ENCODE results near the gene SHC4.
"Not testable (repeated sequence)": the region's sequence is repeated elsewhere in the genome, so short reads cannot be mapped to it uniquely, and the experiment has no call there.

Gene SHC4

DNA sequence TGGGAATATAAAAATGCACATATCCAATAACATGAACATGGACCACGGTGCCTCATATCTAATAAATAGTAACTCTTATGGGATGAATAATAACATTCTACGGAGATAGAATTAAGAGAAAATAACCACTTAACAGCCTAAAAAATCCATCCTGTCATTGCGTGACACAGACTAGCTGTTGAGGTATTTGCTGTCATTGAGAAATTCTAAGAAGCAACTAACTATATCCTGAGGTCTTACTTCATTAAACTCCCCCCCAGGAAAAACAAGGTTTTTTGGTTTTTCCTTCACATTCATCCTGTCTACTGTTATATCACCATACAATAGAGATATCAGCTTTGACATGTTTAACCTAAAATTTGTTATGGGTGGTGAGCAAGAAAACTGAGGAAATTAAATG lies 167.2 kb downstream of the SHC4 start:
- DNase-seq (ENCODE audit: low read depth), result no peak

DNA sequence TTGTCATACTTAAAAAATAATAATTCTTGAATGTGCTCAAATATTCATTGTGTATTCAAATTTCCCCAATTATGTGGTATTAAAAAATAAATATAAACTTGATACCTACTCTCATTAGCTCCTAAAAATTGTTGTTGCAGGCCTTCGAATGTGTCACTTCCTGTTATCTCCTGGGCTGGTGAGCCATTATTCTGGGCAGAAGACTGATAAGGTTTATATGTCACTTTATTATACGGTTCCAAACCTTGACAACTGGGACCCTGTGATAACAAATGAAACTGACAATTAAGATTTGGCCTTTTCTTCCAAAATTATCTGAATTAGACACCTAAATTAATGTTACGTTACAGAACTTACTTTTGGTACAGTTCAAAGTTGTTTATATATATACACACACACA lies 167.8 kb downstream of the SHC4 start:
- DNase-seq (ENCODE audit: low read depth), result no peak

DNA sequence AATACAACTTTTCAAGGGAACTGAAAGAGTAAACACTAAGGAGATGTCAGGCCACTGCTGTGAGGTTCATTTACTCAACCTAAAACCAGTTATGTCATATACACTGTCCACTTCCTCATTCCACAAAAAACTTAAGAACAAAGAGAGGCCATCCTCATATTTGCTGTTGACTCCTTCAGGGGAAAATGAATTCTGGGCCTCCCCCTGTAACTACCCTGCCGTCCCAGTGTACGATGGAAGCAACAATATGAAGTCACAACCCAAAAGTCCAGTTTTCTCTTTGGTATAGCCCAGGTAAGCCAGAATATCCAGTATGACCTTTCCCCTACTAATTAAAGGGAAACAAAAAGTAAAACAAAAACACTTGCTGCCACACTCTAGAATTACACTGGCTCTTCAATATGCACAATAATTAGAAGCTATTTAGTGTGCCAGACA lies 169.0 kb downstream of the SHC4 start:
- DNase-seq (ENCODE audit: low read depth), result no peak

DNA sequence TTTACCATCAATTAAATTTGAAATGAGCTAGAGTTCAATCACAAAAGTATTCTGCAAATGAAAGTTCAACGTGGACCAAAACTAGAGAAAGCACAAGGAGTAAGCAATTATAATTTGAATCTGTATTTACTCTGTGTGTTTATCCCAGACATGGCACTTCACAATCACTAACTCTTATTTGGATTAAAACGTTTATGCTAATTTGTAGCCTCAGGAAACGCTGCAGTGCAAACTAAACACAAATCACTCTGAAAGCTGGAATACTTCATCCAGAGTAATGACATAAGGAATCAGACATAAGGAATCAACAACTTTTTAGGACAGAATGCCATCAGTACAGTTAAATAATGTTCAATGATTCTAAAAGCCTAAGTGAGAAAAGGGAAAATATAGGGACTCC lies 171.3 kb downstream of the SHC4 start:
- DNase-seq (ENCODE audit: low read depth), result no peak

DNA sequence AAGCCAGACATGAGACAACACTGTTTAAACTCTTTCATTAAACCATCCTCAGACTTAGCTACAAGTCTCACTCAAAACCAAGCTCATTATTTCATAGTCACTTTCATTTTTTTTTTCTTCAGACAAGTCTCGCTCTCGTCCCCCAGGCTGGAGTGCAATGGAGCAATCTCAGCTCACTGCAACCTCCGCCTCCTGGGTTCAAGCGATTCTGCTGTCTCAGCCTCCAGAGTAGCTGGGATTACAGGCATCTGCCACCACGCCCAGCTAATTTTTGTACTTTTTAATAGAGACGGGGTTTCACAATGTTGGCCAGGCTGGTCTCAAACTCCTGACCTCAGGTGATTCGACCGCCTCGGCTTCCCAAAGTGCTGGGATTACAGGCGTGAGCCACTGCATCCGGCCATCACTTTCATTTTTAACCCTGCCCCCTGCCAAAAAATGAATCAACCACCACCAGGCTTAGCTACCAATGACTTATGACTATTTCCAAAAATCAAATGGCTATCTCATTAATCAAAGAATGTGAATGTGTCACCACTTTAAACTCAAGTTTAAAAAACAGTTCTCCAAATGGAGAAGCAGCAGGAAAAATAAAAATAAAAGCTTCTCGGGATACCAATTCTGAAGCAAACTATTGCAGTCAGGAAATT lies 173.1 kb downstream of the SHC4 start:
- DNase-seq (ENCODE audit: low read depth), result not testable (repeated sequence)

DNA sequence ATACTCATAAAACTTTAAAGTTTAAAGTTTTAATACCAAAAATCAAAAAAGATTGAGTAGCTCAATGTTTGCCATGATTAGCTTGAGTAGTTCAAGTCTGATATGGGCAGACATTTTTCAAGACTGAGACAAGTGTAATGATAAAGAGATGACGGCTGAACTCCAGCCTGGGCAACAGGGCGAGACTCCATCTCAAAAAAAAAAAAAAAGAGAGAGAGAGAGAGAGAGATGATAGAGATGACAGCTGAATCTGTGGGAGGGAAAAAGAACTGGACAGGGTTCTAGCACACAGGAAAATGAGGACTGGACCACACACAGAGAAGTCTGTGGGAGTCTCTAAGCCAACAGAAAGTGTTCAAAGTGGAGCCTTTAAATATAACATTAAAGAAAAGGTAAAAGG lies 178.0 kb downstream of the SHC4 start:
- no peak for DNase-seq (ENCODE audit: low read depth)

DNA sequence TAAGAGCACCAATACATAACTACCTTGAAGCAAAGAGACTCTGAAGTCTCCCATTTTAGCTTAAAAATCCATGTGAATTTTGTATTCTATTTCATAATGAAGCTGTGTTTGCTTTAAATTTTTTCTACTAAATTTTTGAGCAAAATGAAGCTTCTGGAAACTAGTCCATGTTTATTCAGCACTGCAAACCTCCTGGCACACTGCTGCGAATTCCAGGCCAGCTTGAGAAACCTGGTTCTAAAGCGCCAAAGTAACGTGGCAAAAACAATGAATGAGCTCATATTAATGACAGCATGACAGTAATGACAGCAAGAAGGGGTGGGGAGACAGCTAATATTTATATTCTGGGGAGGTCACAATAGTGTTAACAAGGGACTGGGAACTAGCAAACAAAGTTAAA lies 178.5 kb downstream of the SHC4 start:
- no peak for DNase-seq (ENCODE audit: low read depth)

DNA sequence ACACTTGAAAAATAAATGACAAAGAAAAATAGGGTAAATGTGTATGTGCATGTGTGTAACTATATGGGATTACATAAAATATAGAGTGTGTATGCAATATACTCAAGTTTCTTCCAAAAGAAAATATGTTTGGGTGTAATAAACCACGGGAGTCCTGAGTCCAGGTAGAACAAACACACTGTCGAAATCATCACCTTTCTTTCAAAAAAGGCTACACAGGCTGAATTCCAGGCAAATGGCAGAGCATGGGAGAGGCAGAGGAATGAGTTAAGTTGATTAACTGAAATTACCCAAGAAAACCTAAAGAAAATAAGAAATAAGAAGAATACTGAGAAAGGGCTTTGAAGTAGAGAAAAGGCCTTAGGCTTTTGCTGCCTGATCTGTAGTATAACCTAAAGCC lies 179.0 kb downstream of the SHC4 start:
- no peak for DNase-seq (ENCODE audit: low read depth)

DNA sequence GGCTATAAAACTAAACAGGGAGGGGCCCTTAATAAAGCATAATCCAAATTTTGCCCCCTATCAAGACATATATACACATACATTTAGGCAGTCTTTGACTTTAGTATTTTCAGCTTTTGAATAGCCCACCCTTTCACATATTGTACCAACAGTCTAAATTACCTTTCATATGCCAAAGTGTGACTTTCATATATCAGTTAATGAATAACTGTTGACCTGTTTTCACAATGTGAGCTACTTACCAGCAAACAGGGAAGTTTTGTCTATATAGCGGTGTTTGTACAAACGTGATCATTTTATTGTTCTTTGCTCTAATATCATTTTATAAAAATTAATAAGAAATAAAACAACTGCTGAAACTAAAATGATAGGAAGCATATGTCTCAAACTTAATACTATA lies 180.8 kb downstream of the SHC4 start:
- no peak for DNase-seq (ENCODE audit: low read depth)

DNA sequence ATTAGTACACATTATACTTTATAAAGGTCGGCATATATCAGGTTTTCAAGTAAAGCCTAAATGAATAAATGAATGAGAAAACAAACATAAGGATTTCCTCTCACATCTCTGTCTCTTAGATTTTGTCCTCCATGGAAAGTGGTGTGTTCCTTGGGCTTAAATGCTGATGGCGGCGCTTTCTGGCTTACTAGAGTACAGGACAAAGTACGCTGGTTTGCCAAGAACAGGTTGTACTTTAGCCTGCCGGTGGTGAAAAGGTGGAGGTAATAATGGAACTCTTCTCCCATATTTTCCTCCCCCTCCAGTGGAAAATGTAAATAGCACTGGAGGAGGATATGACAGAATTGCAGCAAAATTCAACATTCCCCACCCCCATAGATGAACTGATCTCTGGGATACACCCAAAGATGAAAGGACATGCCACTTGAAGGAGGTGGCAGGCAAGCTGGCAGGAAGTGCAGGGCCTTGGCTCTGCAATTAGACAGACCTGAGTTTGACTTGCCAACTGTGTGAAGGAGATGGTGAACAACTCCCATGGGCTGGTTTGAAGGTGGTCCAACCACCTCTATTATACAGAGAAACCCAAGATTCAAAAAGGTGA lies 182.1 kb downstream of the SHC4 start:
- no peak for DNase-seq (ENCODE audit: low read depth)

DNA sequence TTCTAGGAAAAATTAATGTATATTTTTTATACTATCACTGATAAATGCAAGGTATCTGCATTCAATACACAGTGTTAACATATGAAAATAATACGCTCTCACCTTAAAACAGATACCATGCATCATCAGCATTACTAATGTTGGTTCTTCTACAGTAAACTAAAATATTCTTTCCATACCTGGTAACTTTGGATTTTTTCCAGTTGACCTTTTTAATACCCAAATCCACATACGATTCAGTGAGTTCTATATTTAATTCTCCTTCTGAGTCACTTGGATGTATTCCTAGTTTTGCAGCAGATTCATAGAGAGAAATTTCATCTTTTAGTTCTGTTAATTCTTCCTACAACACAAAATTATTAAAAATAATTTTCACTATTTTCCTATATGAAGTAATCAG lies 182.7 kb downstream of the SHC4 start:
- DNase-seq (ENCODE audit: low read depth), result no peak

DNA sequence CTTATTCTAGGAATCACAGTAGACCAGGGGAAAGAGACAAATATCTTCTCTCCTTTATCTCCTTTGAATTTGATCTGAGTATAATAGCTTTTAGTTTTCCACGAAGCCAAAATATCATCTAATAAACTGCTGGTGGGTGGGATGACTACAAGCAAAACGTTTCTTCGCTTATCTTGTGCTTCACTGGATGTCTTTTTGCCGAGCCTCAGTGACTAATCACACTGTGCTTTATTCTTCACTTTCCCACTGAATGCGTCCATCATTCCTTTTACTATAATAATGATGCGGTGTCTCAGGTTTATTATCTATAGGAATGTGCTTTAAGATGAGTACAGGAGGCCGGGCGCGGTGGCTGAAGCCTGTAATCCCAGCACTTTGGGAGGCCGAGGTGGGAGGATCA lies 185.4 kb downstream of the SHC4 start:
- DNase-seq (ENCODE audit: low read depth), result no peak

DNA sequence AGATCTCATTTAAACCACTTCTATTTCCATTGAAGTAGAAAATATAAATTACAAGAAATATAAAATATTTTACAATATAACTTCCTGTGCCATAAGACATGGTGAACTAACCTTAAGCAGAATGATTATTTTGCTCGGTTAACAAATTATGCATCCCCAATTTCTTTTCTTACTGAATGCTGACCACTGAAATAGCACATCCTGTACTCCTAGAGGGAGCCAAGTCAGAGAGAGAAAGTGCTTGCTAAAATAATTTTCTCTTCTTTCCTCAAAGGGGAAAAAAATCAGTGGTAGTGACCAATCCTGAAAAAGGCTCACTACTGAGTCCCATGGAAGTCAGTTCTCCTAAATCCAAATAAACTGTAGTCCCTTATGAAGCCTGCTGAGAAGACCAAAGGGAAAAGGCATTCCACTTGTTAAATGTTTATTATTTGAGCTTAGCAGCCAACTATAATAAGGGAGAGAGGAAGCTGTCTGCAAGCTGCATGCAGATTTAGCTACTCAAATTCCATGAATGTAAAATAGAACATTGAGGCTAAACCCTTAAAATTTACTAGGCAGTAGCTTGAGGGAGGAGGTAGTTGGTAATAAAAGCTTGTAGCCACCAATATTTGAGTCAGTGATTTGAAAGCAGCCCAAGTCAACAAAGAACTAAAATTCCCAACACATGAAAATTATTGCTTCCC lies 185.9 kb downstream of the SHC4 start:
- no peak for DNase-seq (ENCODE audit: low read depth)

DNA sequence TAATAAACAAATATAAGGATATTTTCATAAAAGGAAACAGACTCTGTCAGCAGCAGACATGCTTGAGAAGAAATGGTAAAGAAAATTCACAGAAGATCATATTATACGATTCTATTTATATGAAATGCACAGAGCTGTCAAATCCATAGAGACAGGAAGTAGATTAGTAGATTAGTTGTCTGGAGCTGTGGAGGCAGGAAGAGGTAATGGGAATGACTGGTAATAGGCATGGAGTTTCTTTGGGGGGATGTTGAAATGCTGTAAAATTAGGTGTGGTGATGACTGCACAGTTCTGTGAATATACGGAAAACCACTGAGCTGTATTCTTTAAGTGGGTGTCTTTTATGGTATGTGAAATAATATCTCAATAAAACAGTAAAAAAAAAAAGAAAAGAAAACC lies 188.2 kb downstream of the SHC4 start:
- DNase-seq (ENCODE audit: low read depth), result no peak

DNA sequence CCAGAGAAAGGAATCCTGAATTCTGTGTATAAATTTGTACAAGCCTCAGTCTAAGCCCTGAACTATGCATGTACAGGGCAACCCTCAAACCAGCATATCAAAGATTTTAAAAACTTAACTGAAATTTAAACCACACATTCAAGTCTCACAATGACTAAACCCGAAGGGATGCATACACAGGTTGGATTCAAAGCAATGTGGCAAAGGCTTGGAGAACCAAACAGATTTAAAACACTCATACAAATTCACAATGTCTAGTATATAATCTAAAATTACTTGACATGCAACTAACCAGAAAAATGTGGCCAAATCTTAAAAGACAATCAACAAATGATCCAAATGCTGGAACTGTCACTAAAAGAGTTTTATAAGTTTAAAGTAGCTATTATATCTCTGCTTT lies 189.2 kb downstream of the SHC4 start:
- no peak for DNase-seq (ENCODE audit: low read depth)

Data from stimulated activated CD8-positive, alpha-beta memory T cell treated with anti-CD3 and anti-CD28 coated beads, Interleukin-4, amount 100 ng/mL, for 24 hours (primary cell).